Stimulated activated CD4-positive, alpha-beta T cell treated with anti-CD3 and anti-CD28 coated beads, Interleukin-15, amount 100 ng/mL, for 1 hour (primary cell): ENCODE results near the gene RING1.
"Not testable (repeated sequence)": the region's sequence is repeated elsewhere in the genome, so short reads cannot be mapped to it uniquely, and the experiment has no call there.

Experiments used
- DNase-seq, 2 donors: peaks; one replicate each; pipeline ENCODE4 v3.0.0-alpha.2; 2020; ENCODE audit warnings: low read depth in 1 of 2, low spot score in 1 of 2

The RING1 gene

GRCh38 chr6:33205191-33206026 is 2.9 kb upstream of the RING1 start:
- DNase-seq, result no peak

GRCh38 chr6:33206027-33206863 is 2.1 kb upstream of the RING1 start:
- DNase-seq, result no peak

- DNase-seq, result no peak
Observed at GRCh38 chr6:33206864-33207551, 1.3 kb upstream of the RING1 start.

GRCh38 chr6:33207552-33208090 is 679 bp upstream of the RING1 start:
- no peak for DNase-seq

GRCh38 chr6:33209856-33210255 is 1.6 kb downstream of the RING1 start:
- no peak for DNase-seq

GRCh38 chr6:33211136-33211535 is 2.8 kb downstream of the RING1 start:
- DNase-seq, result no peak

GRCh38 chr6:33211666-33212422 is 3.5 kb downstream of the RING1 start:
- no peak for DNase-seq

- no peak for DNase-seq
Observed at GRCh38 chr6:33212857-33213165, 4.5 kb downstream of the RING1 start.

- no peak for DNase-seq
Observed at GRCh38 chr6:33213166-33213988, 5.1 kb downstream of the RING1 start.

- DNase-seq, result no peak
Observed at GRCh38 chr6:33213989-33214335, 5.7 kb downstream of the RING1 start.

GRCh38 chr6:33215271-33216116 is 7.2 kb downstream of the RING1 start:
- DNase-seq, result no peak

- no peak for DNase-seq
Observed at GRCh38 chr6:33216117-33216649, 7.9 kb downstream of the RING1 start.

- no peak for DNase-seq
Observed at GRCh38 chr6:33217246-33217645, 8.9 kb downstream of the RING1 start.

- no peak for DNase-seq
Observed at GRCh38 chr6:33217681-33218080, 9.4 kb downstream of the RING1 start.

- DNase-seq, result not testable (repeated sequence)
Observed at GRCh38 chr6:33226503-33227120, 18.3 kb downstream of the RING1 start.

- no peak for DNase-seq
Observed at GRCh38 chr6:33235221-33235634, 26.9 kb downstream of the RING1 start.

GRCh38 chr6:33236328-33236727 is 28.0 kb downstream of the RING1 start:
- no peak for DNase-seq

GRCh38 chr6:33236852-33237251 is 28.6 kb downstream of the RING1 start:
- DNase-seq, result no peak
